MCF 10A (cell line): Measurements from ENCODE around the gene VEZF1. TPM values are rescaled to one million over a fixed set of nuclear protein-coding genes. Genes with fewer than 3 reads are reported as not detected.
A peak's percentile ranks its signal among the peaks of the same experiment; 100 is the strongest.

Experiments used
- Bru-seq: library from RNA; stranded (reverse); fragments of 400-500 nt; gene quantifications from one replicate; lab custom pipeline; 2021; lab: Mats Ljungman, UMichigan
- BruChase-seq, 2 experiments: library from RNA; stranded (reverse); fragments of 400-500 nt; gene quantifications; one replicate each; lab custom pipeline; 2021; lab: Mats Ljungman, UMichigan
- BruUV-seq: library from RNA; stranded (reverse); fragments of 400-500 nt; replicated peaks from 2 replicates; lab custom pipeline; 2021; lab: Mats Ljungman, UMichigan
- CTCF ChIA-PET: fragments of 300-600 bp; sonication (Branson Sonifier 250); formaldehyde crosslinking; extraction: SDS; loops from one replicate; lab custom pipeline; 2021; ENCODE audit warnings: antibody characterized with exemption, inconsistent platforms; lab: Yijun Ruan, JAX
- POLR2A ChIA-PET: fragments of 300-600, 350-650 bp; sonication (Branson Sonifier 250); formaldehyde crosslinking; extraction: SDS; loops from one replicate; lab custom pipeline; 2020; ENCODE audit warnings: antibody characterized with exemption, inconsistent platforms; lab: Yijun Ruan, JAX
- DNase-seq: peaks from one replicate; pipeline ENCODE4 v3.0.0-alpha.2; 2018; ENCODE audit not compliant: unreplicated experiment
- H3K27ac Mint-ChIP-seq: one replicate; pipeline ENCODE4 v1.8.0; 2022; ENCODE audit warnings: mild to moderate bottlenecking, low read depth, mixed read lengths; ENCODE audit not compliant: unreplicated experiment
- H3K27me3 Mint-ChIP-seq: one replicate; pipeline ENCODE4 v1.8.0; 2022; ENCODE audit warnings: mixed read lengths; ENCODE audit not compliant: insufficient read depth, unreplicated experiment
- H3K36me3 Mint-ChIP-seq: one replicate; pipeline ENCODE4 v1.8.0; 2022; ENCODE audit warnings: mild to moderate bottlenecking, moderate library complexity, mixed read lengths; ENCODE audit not compliant: insufficient read depth, unreplicated experiment
- H3K4me1 Mint-ChIP-seq: one replicate; pipeline ENCODE4 v1.8.0; 2022; ENCODE audit warnings: mixed read lengths; ENCODE audit not compliant: insufficient read depth, unreplicated experiment
- H3K4me3 Mint-ChIP-seq: one replicate; pipeline ENCODE4 v1.8.0; 2022; ENCODE audit warnings: mild to moderate bottlenecking, moderate library complexity, mixed read lengths; ENCODE audit not compliant: unreplicated experiment
- H3K9me3 Mint-ChIP-seq: one replicate; pipeline ENCODE4 v1.8.0; 2022; ENCODE audit warnings: mixed read lengths; ENCODE audit not compliant: unreplicated experiment
- intact Hi-C: fragments of 100-400 bp; cut with micrococcal nuclease; formaldehyde crosslinking; loops from 2 replicates; pipeline ENCODE4 v1.14.1; 2022
- long read RNA-seq: library from polyadenylated mRNA; stranded (forward); transcript quantifications from one replicate; pipeline ENCODE4 v2.0.0, GENCODE V29; 2022
- total RNA-seq: library from RNA; stranded (reverse); gene quantifications from 2 replicates; pipeline ENCODE4 v1.2.3, GENCODE V29; 2022
- TF ChIP-seq, protein P1 (sequence below): fragments of 200-600 bp; IDR thresholded peaks from one replicate; pipeline ENCODE4 v1.8.0; 2022; ENCODE audit warnings: antibody characterized with exemption, mild to moderate bottlenecking; ENCODE audit not compliant: unreplicated experiment

VEZF1 gene, protein sequence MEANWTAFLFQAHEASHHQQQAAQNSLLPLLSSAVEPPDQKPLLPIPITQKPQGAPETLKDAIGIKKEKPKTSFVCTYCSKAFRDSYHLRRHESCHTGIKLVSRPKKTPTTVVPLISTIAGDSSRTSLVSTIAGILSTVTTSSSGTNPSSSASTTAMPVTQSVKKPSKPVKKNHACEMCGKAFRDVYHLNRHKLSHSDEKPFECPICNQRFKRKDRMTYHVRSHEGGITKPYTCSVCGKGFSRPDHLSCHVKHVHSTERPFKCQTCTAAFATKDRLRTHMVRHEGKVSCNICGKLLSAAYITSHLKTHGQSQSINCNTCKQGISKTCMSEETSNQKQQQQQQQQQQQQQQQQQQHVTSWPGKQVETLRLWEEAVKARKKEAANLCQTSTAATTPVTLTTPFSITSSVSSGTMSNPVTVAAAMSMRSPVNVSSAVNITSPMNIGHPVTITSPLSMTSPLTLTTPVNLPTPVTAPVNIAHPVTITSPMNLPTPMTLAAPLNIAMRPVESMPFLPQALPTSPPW
- total RNA-seq, result 66.8 and 69.1 TPM in 2 replicates
- percentile 88 among the genes with signal in this experiment for Bru-seq, nascent RNA
- percentile 93 among the genes with signal in this experiment for BruChase-seq, experiment 1, labeled RNA remaining after a 6-hour chase
- percentile 93 among the genes with signal in this experiment for BruChase-seq, experiment 2, labeled RNA remaining after a 2-hour chase
- long read RNA-seq, transcript VEZF1-202 (6 exons, 2,321 nt), result major isoform, 51 of 86 reads
- long read RNA-seq, partial matches to known transcripts, result 2 of 86 reads
- long read RNA-seq, other reads (novel, unspliced or antisense), result 33 of 86 reads

DNA sequence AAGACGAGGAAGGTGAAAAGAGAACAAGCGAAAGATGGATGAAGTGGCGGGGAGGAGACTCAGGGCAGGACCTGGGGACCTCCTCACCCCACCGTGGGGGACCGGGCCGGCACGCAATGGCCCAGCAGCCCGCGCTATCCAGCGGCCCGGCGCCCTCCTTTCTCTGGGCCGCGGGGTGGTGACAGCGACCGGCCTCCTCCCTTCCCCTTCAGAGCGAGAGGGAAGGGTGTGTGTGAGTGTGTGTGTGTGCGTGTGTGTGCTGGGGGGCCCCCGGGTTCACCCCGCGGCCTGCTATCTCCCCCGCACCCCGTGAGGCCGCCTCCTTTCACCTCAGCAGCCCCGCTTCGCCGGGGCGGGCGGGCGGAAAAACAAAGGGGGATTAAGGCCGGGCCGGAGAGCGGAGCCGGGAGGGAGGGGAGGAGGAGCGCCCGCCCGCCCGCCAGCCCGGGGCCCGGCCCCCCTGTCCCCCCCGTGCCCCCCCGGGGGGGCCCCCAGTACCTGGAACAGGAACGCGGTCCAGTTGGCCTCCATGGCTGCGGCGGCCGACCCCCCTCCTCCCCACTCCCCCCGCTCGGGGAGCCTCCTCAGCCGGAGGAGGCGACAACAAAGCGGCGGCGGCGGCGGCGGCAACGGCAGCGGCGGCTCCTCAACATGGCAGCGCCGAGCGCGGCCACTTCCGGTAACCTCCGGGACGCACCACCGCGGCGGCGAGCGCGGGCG, at the start of gene VEZF1:
VEZF1 (minus strand) TSS at position 674 of the 720 bp plus-strand sequence; CDS start at position 531, 143 bp downstream.
- peaks cover 34% of the 10 kb centered on the region for H3K4me1 Mint-ChIP-seq
- peaks cover 30% of the 10 kb centered on the region for H3K36me3 Mint-ChIP-seq
- ChIA-PET CTCF (interaction anchor here (3.4 to 15.6 kb wide), 3 partner anchors 12 to 133 kb away, joined by 21 to 418 read pairs (median 31); partner anchors contain the start of gene MRPS23), POLR2A (interaction anchor here (0.8 to 3.6 kb wide), 23 partner anchors 10 to 428 kb away, joined by 3 to 62 read pairs (median 13); partner anchors contain the start of genes CUEDC1, MRPS23 and SRSF1)
- intact Hi-C loops, result loop anchor here (2.0 kb wide), 3 partner anchors 39 to 129 kb away; no protein-coding TSS in a partner anchor
- peak within 1 kb of the TSS; percentile 99 for H3K4me3 Mint-ChIP-seq
- peak within 1 kb of the TSS; percentile 95 for H3K27ac Mint-ChIP-seq
- no peaks in the 10 kb centered on the region for H3K9me3 Mint-ChIP-seq
- peak; percentile 66 for DNase-seq
- no peaks in the 10 kb centered on the region for H3K27me3 Mint-ChIP-seq
- BruUV-seq, result no TSS peak
- TF ChIP-seq, protein P1, sequence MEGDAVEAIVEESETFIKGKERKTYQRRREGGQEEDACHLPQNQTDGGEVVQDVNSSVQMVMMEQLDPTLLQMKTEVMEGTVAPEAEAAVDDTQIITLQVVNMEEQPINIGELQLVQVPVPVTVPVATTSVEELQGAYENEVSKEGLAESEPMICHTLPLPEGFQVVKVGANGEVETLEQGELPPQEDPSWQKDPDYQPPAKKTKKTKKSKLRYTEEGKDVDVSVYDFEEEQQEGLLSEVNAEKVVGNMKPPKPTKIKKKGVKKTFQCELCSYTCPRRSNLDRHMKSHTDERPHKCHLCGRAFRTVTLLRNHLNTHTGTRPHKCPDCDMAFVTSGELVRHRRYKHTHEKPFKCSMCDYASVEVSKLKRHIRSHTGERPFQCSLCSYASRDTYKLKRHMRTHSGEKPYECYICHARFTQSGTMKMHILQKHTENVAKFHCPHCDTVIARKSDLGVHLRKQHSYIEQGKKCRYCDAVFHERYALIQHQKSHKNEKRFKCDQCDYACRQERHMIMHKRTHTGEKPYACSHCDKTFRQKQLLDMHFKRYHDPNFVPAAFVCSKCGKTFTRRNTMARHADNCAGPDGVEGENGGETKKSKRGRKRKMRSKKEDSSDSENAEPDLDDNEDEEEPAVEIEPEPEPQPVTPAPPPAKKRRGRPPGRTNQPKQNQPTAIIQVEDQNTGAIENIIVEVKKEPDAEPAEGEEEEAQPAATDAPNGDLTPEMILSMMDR, result no peak

DNA sequence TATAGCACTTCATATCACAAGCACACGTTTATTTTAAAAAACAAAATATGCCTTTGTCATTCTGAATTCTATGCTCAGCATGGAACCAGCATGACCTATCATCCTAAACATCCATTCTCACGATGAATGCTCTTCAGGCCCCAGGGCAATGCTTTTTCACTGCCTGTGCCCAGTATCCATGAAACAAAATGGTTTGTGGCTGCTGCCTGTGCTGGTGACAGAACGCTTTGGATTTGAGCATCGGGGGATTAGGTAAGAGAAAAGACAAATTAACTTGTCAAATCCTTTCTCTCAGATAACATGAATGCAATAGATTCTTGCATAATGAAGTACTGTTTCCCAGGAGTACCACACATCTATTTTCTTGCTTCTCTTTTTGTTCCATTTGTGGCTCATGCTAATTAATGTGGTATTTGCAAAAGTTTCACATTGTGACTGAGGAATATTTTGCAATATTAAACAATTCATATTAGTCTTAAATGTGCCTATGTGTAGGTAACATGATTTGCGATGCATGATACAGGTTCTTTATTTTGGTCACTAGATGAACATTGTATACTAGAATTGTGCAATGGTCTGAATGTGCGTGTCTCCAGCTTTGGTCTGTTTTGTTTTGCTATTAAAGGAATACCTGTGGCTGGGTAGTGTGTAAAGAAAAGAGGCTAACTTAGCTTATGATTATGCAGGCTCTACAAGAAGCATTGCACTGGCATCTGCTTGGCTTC, 44.8 kb upstream of the VEZF1 start:
- peaks cover 27% of the 10 kb centered on the region for H3K27me3 Mint-ChIP-seq
- TF ChIP-seq, protein P1, result no peak
- BruUV-seq, result no TSS peak
- no peak overlapping the region for H3K27ac Mint-ChIP-seq
- no peak for DNase-seq
- peaks cover 6% of the 10 kb centered on the region for H3K36me3 Mint-ChIP-seq
- no peaks in the 10 kb centered on the region for H3K4me1 Mint-ChIP-seq
- CTCF ChIA-PET, result interaction anchor here (0.6 to 0.7 kb wide), 2 partner anchors 19 to 33 kb away, joined by 3 to 4 read pairs; no protein-coding TSS in a partner anchor
- POLR2A ChIA-PET, result no interaction called here
- no peak overlapping the region for H3K4me3 Mint-ChIP-seq
- intact Hi-C loops, result no loop called here
- H3K9me3 Mint-ChIP-seq, result peaks cover 7% of the 10 kb centered on the region

DNA sequence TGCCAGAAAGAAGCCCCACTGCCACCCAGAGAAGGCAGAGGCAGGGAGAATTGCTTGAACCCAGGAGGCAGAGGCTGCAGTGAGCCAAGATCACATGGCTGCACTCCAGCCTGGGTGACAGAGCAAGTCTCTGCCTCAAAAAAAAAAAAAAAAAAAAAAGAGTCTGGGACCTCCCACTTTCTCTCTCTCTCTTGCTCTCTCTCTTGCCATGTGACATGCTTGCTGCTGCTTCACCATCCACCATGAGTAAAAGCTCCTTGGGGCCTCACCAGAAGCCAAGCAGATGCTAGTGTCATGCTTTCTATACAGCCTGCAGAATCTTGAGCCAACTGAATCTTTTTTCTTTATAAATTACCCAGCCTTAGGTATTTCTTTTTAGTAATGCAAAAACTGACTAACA, 40.5 kb upstream of the VEZF1 start:
- peaks cover 62% of the 10 kb centered on the region for H3K27me3 Mint-ChIP-seq
- no TSS peak for BruUV-seq
- intact Hi-C loops, result no loop called here
- no peak overlapping the region for H3K4me3 Mint-ChIP-seq
- no peak overlapping the region for H3K27ac Mint-ChIP-seq
- POLR2A ChIA-PET, result no interaction called here
- TF ChIP-seq, protein P1, result no peak
- no peak for DNase-seq
- H3K9me3 Mint-ChIP-seq, result peaks cover 7% of the 10 kb centered on the region
- peaks cover 6% of the 10 kb centered on the region for H3K36me3 Mint-ChIP-seq
- CTCF ChIA-PET, result no interaction called here
- H3K4me1 Mint-ChIP-seq, result no peaks in the 10 kb centered on the region
